ENCODE data around the gene NOXO1.

Gene NOXO1

GRCh38 chr16:1979271-1980029, 1.8 kb downstream of the NOXO1 start:
- no peak for DNase-seq (ENCODE audit: low spot score)

GRCh38 chr16:1978476-1979120, 2.7 kb downstream of the NOXO1 start:
- no peak for DNase-seq (ENCODE audit: low spot score)

DNA sequence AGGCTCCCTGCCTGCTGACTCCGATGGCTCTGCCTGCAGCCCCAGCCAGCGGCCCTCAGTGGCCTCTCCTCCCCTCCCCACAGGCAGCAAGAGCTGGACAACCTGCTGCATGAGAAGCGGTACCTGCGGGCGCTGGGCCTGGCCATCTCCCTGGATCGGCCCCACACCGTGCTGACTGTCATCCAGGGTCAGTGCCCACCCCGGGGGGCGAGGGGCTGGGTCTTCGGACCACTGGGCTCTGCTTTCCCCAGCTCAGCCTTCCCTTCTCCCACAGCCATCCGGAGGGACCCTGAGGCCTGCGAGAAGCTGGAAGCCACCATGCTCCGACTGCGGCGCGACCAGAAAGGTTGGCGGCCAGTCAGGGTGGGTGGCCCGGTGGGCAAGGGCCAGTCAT, 3.4 kb downstream of the NOXO1 start:
- no peak for DNase-seq (ENCODE audit: low spot score)

DNA sequence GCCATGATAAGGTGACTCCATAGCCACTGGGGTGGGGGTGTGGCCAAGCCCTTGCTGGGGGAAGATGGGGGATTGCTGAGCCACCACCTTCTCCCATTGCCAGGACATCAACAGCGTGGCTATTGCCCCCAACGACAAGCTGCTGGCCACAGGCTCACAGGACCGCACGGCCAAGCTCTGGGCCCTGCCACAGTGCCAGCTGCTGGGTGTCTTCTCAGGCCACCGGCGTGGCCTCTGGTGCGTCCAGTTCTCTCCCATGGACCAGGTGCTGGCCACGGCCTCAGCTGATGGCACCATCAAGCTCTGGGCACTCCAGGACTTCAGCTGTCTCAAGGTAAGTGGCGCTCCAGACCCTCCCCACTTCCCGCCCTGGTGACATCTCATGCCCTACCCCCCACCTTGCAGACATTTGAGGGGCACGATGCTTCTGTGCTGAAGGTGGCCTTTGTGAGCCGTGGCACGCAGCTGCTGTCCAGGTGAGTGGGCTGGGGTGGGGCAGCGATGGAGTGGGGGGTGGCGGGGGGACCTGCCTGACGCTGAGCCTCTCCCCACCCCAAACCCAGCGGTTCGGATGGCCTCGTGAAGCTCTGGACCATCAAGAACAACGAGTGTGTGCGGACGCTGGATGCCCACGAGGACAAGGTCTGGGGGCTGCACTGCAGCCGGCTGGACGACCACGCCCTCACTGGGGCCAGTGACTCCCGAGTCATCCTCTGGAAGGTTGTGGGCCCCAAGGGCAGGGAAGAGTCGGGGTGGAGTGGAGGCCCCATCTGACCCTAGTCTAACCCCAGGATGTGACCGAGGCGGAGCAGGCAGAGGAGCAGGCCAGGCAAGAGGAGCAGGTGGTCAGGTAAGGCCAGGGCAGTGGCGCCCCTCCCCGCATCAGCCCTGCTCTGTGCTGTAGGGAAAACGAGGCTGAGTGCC, 4.1 kb downstream of the NOXO1 start:
- DNase-seq (ENCODE audit: low spot score): no peak

DNA sequence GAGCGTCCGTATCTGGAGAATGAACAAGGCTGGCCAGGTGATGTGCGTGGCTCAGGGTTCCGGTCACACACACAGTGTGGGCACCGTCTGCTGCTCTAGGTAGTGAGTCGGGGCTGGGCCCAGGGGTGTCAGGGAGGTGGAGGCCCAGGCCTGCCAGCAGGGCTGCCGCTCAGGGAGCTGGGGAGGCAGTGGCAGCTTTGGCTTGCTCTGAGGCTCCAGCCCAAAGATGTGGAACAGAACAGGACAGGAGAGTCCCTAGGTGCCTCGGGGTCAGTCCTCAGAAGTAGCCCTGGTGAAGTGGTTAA, 5.1 kb downstream of the NOXO1 start:
- no peak for DNase-seq (ENCODE audit: low spot score)

DNA sequence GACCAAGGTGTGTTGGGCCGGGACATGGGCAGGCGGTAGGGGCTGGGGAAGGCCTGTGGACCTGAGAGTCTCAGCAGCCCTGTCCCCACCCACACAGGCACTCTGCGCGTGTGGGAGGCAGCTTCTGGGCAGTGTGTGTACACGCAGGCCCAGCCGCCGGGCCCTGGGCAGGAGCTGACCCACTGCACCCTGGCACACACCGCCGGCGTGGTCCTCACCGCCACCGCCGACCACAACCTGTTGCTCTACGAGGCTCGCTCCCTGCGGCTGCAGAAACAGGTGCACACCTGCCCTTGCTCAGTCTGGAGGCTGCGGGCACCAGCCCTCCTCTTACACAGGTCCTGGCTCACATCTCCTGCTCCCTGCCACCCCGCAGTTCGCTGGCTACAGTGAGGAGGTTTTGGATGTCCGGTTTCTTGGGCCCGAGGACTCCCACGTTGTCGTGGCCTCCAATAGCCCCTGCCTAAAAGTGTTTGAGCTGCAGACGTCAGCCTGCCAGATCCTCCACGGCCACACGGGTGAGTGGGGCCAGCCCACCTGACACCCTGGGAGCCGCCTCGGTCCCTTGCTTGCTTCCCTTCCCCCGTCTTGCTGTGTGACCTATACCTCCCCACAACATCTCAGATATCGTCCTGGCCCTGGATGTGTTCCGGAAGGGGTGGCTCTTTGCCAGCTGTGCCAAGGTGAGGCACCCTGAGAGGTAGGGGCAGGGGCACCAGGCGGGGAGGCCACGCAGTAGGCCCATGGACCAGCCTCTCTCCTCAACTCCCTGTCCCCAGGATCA, 5.6 kb downstream of the NOXO1 start:
- DNase-seq (ENCODE audit: low spot score): no peak

DNA sequence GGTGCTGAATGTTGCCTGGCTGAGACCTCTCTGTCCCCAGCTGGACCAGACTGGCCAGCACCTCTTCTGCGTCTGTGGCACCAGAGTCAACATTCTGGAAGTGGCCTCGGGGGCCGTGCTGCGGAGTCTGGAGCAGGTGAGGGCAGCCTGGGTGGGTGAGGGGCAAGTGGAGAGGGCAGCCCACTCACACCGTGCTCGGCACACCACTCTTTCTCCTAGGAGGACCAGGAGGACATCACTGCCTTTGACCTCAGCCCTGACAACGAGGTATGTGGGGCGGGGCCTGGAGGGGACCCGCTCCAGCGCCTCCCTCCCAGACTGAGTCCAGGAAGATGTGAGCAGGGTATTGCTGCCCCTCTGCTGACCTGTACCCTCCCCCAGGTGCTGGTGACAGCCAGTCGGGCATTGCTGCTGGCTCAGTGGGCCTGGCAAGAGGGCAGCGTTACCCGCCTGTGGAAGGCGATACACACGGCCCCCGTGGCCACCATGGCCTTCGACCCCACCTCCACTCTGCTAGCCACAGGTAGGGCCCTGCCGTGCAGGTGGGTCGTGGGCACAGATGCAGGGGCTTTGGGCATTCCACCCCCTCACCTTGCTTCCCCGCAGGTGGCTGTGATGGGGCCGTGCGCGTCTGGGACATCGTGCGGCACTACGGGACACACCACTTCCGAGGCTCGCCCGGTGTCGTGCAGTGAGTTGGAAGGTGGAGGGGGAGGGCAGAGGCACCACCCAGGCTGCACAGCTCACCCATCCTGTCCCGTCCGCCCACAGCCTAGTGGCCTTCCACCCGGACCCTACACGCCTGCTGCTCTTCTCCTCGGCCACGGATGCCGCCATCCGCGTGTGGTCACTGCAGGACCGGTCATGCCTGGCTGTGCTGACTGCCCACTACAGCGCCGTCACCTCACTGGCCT, 6.9 kb downstream of the NOXO1 start:
- DNase-seq (ENCODE audit: low spot score): no peak

DNA sequence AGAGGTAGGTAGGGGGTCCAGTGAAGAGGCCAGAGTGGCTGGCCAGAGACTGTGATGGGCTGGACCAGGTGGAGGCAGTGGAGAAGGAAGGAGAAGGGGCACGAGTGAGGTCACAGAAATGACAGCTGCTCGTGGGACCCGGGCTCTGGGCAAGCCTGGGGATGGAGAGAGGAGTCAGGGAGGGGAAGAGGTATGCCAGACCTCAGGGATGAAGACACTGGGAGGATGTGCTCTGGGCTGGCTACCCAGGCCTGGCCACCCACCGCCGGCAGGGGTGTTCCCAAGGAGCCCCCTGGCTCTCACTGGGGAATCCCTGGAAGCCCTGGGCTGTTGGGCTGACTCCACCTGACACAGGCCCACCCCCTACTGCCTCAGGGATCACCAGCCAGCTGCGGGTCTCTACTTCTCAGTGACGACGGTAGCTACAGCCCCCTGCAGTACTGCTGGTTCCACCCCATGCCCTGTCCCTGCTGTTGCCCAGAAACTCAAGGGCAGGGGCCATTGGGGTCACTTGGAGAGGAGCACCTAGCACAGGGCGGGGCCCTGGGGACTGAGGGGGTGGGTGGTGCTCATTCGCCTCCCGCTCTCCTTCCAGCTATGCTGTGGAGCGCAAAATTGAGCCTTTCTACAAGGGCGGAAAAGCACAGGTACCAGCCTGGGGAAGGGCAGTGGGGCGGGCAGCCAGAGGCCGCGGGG, 7.7 kb downstream of the NOXO1 start:
- DNase-seq (ENCODE audit: low spot score): no peak

GRCh38 chr16:1972490-1972877, 8.8 kb downstream of the NOXO1 start:
- no peak for DNase-seq (ENCODE audit: low spot score)

DNA sequence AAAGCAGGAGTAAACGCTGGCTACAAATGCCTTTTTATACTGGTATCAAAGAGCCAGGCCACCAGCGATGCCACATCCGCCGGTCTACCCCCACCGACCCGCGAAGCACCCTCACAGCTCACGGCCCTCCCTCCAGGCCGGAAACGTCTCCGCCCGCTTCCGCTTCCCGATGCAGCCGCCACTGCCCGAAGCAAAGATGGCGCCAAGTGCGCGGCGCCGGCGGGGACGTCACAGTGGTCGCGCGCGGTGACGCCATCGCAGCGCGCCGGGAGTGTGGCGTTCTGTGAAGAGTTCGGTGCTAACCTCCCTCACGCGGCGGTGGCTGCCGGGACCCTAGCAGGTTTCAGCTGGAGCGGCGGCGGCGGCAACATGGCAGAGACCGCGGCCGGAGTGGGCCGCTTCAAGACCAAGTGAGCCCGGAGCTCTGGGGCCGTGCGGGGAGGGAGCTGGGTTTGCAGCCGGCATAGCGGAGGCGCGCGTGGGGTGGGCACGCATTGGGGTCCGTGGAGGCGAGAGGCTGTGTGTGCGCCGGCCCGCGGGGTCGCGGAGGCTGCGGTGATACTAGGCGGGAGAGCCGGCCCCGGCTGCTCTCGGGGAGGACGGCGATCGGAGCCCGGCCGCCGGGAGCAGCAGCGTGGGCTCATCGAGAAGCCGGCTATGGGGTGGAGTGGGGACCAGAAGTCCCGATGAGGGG, 9.3 kb downstream of the NOXO1 start, which contains the start of gene TBL3:
TSS of gene TBL3 (plus strand) at position 258 of the 694 bp plus-strand sequence. CDS start at position 370, 112 bp downstream.
- DNase-seq (ENCODE audit: low spot score): peak; percentile 95

DNA sequence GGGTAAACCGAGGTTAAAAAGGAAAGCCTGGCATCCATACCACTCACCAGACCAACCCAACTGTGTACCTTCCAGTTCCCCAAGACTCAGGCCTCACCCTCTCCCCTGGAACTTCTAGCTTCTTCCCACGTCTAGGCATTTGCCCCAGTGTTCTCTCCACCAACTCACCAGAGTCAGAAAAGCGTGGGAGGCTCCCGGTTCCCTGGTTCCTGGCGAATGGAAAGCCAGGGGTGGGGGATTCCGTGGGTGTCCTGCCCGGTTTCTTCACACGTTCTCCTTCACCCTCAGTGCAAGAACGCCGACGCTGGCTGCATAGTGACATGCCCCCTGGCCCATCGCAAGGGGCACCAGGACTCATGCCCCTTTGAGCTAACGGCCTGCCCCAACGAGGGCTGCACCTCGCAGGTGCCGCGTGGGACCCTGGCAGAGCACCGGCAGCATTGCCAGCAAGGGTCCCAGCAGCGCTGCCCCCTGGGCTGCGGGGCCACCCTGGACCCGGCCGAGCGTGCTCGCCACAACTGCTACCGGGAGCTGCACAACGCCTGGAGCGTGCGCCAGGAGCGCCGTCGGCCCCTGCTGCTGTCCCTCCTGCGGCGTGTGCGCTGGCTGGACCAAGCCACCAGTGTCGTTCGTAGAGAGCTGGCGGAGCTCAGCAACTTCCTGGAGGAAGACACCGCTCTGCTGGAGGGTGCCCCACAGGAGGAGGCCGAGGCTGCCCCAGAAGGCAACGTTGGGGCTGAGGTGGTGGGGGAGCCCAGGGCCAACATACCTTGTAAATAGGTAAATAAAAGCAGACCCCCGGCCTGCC, 12.9 kb downstream of the NOXO1 start:
- no peak for DNase-seq (ENCODE audit: low spot score)

- DNase-seq (ENCODE audit: low spot score): no peak
Observed at GRCh38 chr16:1966460-1966859, 14.8 kb downstream of the NOXO1 start, which contains the start of gene RNF151. TSS of gene RNF151 (plus strand) at chr16:1966856. CDS start at chr16:1966882, 26 bp downstream.

DNA sequence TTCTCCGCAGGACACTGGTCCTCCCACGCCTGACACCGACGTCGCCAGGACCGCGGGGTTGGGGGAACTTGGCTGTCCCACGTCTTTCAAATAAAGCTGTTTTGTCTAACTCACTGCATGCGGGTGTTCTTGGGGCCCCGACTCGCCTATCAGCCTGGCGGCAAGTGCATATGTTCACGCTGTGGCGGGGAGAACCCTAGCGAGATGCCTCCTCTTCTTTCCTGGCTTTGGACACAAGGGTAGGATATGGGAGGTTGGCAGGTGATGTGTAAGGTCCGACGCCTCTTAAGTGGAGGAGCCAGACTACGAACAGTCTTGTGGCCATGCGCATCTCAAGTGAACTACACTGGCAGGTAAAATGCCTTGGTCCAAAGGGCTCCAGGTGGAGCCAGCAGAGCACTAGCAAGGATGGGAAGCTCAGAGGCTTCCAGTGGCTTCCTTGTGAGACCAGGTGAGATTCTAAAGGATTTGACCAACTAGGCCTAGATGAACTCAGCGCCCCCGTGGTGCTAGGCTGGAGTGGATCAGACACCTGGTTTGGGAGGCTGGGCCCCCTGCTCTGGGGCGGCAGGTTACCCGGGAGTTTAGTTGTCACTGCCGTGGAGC, 15.8 kb downstream of the NOXO1 start:
- DNase-seq (ENCODE audit: low spot score): no peak

- DNase-seq (ENCODE audit: low spot score): peak; percentile 100
Observed at GRCh38 chr16:1964506-1965395, 16.5 kb downstream of the NOXO1 start, which contains the start of gene RPS2. TSS of gene RPS2 (minus strand) at chr16:1964826. CDS start at chr16:1964625, 201 bp downstream.

DNA sequence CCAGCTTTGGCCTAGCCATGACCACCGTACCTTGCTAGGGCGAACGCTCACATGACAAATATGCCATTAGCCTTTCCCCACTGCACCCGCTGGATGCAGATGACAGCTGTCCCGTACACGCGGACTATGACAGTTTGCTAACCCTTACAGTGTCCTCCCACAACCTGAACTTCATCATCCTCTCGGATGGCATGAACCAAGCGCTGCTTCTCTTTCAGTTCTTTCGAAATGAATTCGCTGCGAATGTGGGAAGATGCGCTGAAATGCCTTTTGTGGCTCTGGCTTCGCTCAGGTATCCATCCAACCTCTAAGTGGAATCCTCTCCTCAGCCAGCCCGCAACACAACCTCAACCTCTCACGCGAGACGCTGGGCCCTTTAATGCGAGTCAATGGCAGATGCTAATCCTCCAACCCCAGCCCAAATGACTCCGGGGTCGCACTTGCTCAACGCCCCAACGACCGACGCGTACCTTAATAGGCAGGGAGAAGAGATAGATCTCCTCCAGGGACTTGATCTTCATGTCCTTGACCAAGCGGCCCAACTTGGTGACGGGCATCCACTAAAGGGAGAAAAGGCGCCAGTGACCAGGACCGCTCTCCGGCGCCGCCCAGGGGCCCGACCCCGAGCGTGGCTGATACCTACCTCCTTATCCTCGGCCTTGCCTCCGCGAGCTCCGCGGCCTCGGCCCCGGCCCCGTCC, 17.3 kb downstream of the NOXO1 start:
- DNase-seq (ENCODE audit: low spot score): no peak
